Coronary artery (tissue), 2 donors: ENCODE data around the gene AJM1.
"Not testable (repeated sequence)": the region's sequence is repeated elsewhere in the genome, so short reads cannot be mapped to it uniquely, and the experiment has no call there.

Experiments used
- DNase-seq: peaks from one replicate; pipeline ENCODE4 v3.0.0-alpha.2; 2017; ENCODE audit warnings: low spot score
- H3K27ac ChIP-seq, 2 donors: fragments of 200-600 bp; sonication (generic); one replicate each; pipeline ENCODE4 v1.5.1; 2016 to 2019
- H3K4me3 ChIP-seq: fragments of 200-600 bp; sonication (generic); 2 replicates; pipeline ENCODE4 v1.5.1; 2016; ENCODE audit warnings: mild to moderate bottlenecking, moderate library complexity
- CTCF ChIP-seq: fragments of 200-600 bp; sonication (generic); IDR thresholded peaks from one replicate; pipeline ENCODE4 v1.5.1; 2019; ENCODE audit warnings: antibody characterized with exemption

AJM1 gene

GRCh38 chr9:136842380-136842948, at the start of gene AJM1:
Gene AJM1 (plus strand): TSS chr9:136842478. CDS start chr9:136844415, 1,937 bp downstream.
- DNase-seq = peak; percentile 88
- H3K27ac ChIP-seq = peak within 1 kb of the TSS in 1 of 2 donors; percentile 77
- H3K4me3 ChIP-seq = peak within 1 kb of the TSS; percentile 72
- TF ChIP-seq CTCF = peak; percentile 87

- no peak for DNase-seq
- Histone ChIP-seq H3K4me3 (no peak overlapping the region), H3K27ac (no peak overlapping the region)
- no peak for TF ChIP-seq CTCF
These were observed 49.0 kb upstream of the AJM1 start for GRCh38 chr9:136793086-136793946.

- DNase-seq = no peak
- H3K27ac ChIP-seq = no peak overlapping the region
- TF ChIP-seq CTCF = no peak
- no peak overlapping the region for H3K4me3 ChIP-seq
These were observed 47.8 kb upstream of the AJM1 start for GRCh38 chr9:136794281-136794999.

- no peak for DNase-seq
- no peak for TF ChIP-seq CTCF
- H3K27ac ChIP-seq = no peak overlapping the region
- H3K4me3 ChIP-seq = no peak overlapping the region
These were observed 47.3 kb upstream of the AJM1 start for GRCh38 chr9:136795000-136795348.

GRCh38 chr9:136796238-136796774, 46.0 kb upstream of the AJM1 start, which contains the start of gene CCDC183:
Gene CCDC183 (plus strand): TSS chr9:136796338. CDS start chr9:136796398, 60 bp downstream.
- Histone ChIP-seq H3K4me3 (no peak within 1 kb of the TSS), H3K27ac (no peak within 1 kb of the TSS)
- no peak for DNase-seq
- TF ChIP-seq CTCF = no peak

GRCh38 chr9:136796775-136797347, 45.4 kb upstream of the AJM1 start:
- H3K4me3 ChIP-seq, H3K27ac ChIP-seq, DNase-seq: not testable (repeated sequence)

GRCh38 chr9:136798708-136799078, 43.6 kb upstream of the AJM1 start:
- no peak for DNase-seq
- H3K27ac ChIP-seq = no peak overlapping the region
- H3K4me3 ChIP-seq = no peak overlapping the region
- no peak for TF ChIP-seq CTCF
